Body of pancreas (tissue), 4 donors: Measurements from ENCODE around the gene ZRSR2.

Experiments used
- POLR2A ChIP-seq, 3 donors: fragments of 450-650 bp; IDR thresholded peaks; one replicate each; pipeline ENCODE4 v1.6.1; 2016; ENCODE audit warnings: antibody characterized with exemption in 3 of 3, mild to moderate bottlenecking in 2 of 3
- TF ChIP-seq, protein P1 (sequence below), 7 experiments: fragments of 450-650 bp in 4 of 7; fragments of 200-600 bp in 3 of 7; sonication (generic) in 3 of 7; IDR thresholded peaks; one replicate each; pipeline ENCODE4 v1.5.1; 2016 to 2019; ENCODE audit warnings: antibody characterized with exemption in 7 of 7

DNA sequence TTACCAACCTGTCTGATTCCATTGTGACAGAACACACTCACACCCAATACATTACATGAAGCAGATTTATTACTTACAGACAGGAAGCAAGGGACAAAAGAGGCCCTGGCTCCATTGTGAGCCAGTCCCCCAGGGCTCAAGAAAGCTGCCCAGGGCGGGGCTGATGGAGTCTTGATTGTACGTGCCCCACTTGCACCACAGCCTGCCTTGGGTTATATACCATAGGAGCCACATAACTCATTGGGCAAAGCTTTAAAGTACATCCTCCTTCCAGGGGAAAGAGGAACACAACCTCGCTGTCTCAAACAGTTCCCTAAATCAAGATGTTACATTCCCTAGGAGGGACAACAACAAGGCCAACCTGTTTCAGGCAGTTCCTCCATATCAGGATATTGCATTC lies 3.4 kb upstream of the ZRSR2 start:
- TF ChIP-seq, protein P1, sequence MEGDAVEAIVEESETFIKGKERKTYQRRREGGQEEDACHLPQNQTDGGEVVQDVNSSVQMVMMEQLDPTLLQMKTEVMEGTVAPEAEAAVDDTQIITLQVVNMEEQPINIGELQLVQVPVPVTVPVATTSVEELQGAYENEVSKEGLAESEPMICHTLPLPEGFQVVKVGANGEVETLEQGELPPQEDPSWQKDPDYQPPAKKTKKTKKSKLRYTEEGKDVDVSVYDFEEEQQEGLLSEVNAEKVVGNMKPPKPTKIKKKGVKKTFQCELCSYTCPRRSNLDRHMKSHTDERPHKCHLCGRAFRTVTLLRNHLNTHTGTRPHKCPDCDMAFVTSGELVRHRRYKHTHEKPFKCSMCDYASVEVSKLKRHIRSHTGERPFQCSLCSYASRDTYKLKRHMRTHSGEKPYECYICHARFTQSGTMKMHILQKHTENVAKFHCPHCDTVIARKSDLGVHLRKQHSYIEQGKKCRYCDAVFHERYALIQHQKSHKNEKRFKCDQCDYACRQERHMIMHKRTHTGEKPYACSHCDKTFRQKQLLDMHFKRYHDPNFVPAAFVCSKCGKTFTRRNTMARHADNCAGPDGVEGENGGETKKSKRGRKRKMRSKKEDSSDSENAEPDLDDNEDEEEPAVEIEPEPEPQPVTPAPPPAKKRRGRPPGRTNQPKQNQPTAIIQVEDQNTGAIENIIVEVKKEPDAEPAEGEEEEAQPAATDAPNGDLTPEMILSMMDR (IDR thresholded peaks at IDR 0.05), result no peak
- no peak for TF ChIP-seq POLR2A (IDR thresholded peaks at IDR 0.05)
